Ascending aorta (tissue), 2 donors: ENCODE data around the gene TMEM63B. TPM values are rescaled to one million over a fixed set of nuclear protein-coding genes. Genes with fewer than 3 reads are reported as not detected.

Source experiments
- DNase-seq, 2 donors: peaks; one replicate each; pipeline ENCODE4 v3.0.0-alpha.2; 2019; ENCODE audit warnings: low spot score in 2 of 2
- H3K27ac ChIP-seq, 2 donors: fragments of 200-600 bp; sonication (generic); one replicate each; pipeline ENCODE4 v1.5.1; 2016 to 2017; ENCODE audit warnings: mild to moderate bottlenecking in 1 of 2
- H3K27me3 ChIP-seq: fragments of 200-600 bp; sonication (generic); one replicate; pipeline ENCODE4 v1.5.1; 2017
- H3K36me3 ChIP-seq, 2 donors: fragments of 200-600 bp; sonication (generic); one replicate each; pipeline ENCODE4 v1.5.1; 2016
- H3K4me1 ChIP-seq, 2 donors: fragments of 200-600 bp; sonication (generic); one replicate each; pipeline ENCODE4 v1.5.1; 2016 to 2017; ENCODE audit warnings: mild to moderate bottlenecking in 1 of 2
- H3K4me3 ChIP-seq, 2 donors: fragments of 200-600 bp; sonication (generic); one replicate each; pipeline ENCODE4 v1.5.1; 2016 to 2017; ENCODE audit warnings: mild to moderate bottlenecking in 1 of 2
- H3K9me3 ChIP-seq, 2 donors: fragments of 200-600 bp; sonication (generic); one replicate each; pipeline ENCODE4 v1.5.1; 2016
- intact Hi-C: fragments of 100-400 bp; cut with DNase I; formaldehyde crosslinking; loops from one replicate; pipeline ENCODE4 v1.15.1; 2023
- total RNA-seq: library from RNA; depleted of rRNA; stranded (reverse); fragments of >200 nt; gene quantifications from one replicate; pipeline ENCODE4 v1.1.0, GENCODE V29; 2016
- TF ChIP-seq, protein P1 (sequence below), 3 experiments: fragments of 200-600 bp in 2 of 3; fragments of 450-650 bp in 1 of 3; sonication (generic) in 2 of 3; IDR thresholded peaks; one replicate each; pipeline ENCODE4 v1.5.1; 2016 to 2019; ENCODE audit warnings: antibody characterized with exemption in 3 of 3, mild to moderate bottlenecking in 1 of 3, moderate library complexity in 1 of 3

The TMEM63B gene
- total RNA-seq, 1 donor from 2014 or later, result 9.6 TPM

GRCh38 chr6:44135173-44135758 lies 7.9 kb downstream of the TMEM63B start:
- TF ChIP-seq, protein P1, sequence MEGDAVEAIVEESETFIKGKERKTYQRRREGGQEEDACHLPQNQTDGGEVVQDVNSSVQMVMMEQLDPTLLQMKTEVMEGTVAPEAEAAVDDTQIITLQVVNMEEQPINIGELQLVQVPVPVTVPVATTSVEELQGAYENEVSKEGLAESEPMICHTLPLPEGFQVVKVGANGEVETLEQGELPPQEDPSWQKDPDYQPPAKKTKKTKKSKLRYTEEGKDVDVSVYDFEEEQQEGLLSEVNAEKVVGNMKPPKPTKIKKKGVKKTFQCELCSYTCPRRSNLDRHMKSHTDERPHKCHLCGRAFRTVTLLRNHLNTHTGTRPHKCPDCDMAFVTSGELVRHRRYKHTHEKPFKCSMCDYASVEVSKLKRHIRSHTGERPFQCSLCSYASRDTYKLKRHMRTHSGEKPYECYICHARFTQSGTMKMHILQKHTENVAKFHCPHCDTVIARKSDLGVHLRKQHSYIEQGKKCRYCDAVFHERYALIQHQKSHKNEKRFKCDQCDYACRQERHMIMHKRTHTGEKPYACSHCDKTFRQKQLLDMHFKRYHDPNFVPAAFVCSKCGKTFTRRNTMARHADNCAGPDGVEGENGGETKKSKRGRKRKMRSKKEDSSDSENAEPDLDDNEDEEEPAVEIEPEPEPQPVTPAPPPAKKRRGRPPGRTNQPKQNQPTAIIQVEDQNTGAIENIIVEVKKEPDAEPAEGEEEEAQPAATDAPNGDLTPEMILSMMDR (IDR thresholded peaks at IDR 0.05), result no peak
- Histone ChIP-seq H3K27me3 (no peaks in the 10 kb centered on the region), H3K4me3 (no peak overlapping the region), H3K4me1 (no peaks in the 10 kb centered on the region), H3K9me3 (no peaks in the 10 kb centered on the region), H3K36me3 (peaks cover 37 to 52% of the 10 kb centered on the region in 2 donors), H3K27ac (no peak overlapping the region)
- intact Hi-C loops, result no loop called here
- DNase-seq, result no peak

DNA sequence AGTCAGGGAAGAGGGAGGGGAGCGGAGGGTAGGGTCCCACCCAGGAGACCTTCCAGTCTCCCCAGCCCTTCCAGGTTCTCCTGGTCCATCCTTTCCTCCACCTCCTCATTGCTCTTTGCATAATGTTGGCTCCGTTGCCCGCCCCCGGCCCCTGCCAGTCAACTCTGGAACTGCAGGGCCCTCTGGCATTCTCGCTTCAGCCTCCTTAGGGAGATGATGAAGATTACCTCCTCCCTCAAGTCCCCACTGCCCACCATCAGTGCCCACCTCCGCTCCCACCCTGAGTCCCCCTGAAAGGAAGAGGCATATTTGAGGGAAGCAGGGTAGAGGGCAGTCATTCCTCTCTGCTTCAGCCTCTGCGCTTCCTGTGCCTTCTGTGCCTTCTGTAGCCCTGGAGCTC lies 8.5 kb downstream of the TMEM63B start:
- Histone ChIP-seq H3K27me3 (no peaks in the 10 kb centered on the region), H3K9me3 (no peaks in the 10 kb centered on the region), H3K27ac (no peak overlapping the region), H3K36me3 (peaks cover 43 to 58% of the 10 kb centered on the region in 2 donors), H3K4me1 (no peaks in the 10 kb centered on the region), H3K4me3 (no peak overlapping the region)
- no peak for DNase-seq
- intact Hi-C loops, result no loop called here
- TF ChIP-seq, protein P1 (IDR thresholded peaks at IDR 0.05), result no peak

DNA sequence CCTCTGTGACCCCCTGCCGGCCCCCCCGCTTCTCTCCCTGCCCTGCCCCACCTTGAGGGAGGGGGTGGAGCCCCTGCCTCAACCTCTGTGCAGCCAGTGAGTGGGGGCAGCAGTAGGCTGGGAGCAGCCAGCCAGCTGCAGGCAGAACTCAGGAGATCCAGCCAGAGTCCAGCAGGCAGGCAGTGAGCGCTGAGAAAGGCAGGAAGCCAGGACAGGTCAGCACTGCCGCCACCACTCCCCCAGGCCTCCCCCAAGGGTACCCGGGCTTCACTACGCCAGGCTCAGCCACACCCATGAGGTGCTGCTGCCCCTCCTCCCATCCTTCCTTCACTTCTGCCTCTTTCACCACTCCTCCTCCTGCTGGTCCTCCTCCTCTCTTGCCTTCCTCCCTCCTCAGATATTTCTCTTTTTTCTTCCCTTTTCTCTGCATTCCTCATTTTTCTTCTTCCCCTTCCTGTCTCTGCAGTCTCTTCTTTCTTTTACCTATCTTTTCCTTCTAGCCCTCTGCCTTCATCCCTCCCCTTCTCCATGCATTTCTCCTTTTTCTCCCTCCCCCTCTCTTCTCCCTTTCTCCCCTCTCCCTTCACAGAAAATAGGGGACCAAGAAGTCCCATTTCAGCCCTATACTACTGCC lies 11.5 kb downstream of the TMEM63B start:
- no peaks in the 10 kb centered on the region for H3K27me3 ChIP-seq
- intact Hi-C loops, result no loop called here
- TF ChIP-seq, protein P1 (IDR thresholded peaks at IDR 0.05), result no peak
- H3K9me3 ChIP-seq, result no peaks in the 10 kb centered on the region
- no peak overlapping the region for H3K27ac ChIP-seq
- DNase-seq, result no peak
- no peaks in the 10 kb centered on the region for H3K4me1 ChIP-seq
- peaks cover 59 to 81% of the 10 kb centered on the region in 2 donors for H3K36me3 ChIP-seq
- H3K4me3 ChIP-seq, result no peak overlapping the region

- Histone ChIP-seq H3K36me3 (peaks cover 63 to 86% of the 10 kb centered on the region in 2 donors), H3K9me3 (no peaks in the 10 kb centered on the region), H3K4me1 (no peaks in the 10 kb centered on the region), H3K4me3 (no peak overlapping the region), H3K27me3 (no peaks in the 10 kb centered on the region), H3K27ac (no peak overlapping the region)
- TF ChIP-seq, protein P1 (IDR thresholded peaks at IDR 0.05), result no peak
- intact Hi-C loops, result no loop called here
- no peak for DNase-seq
These were observed 12.0 kb downstream of the TMEM63B start for GRCh38 chr6:44139351-44139743.

DNA sequence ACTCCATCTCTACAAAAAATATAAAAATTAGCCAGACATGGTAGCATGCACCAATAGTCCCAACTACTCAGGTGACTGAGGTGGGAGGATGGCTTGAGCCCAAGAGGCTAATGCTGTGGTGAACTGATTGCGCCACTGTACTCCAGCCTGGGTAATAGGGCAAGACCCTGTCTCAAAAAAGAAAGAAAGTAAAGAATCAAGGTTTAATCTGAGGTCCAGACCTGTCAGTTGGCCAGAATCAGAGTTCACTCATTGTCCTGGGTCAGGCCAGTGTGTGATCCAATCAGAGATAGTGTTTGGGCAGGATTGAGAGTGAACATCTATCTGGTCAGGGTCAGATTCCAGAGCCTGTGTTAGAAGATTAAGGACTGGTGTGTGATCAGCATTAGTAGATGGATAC lies 15.5 kb downstream of the TMEM63B start:
- peaks cover 55 to 83% of the 10 kb centered on the region in 2 donors for H3K36me3 ChIP-seq
- H3K27me3 ChIP-seq, result no peaks in the 10 kb centered on the region
- no peaks in the 10 kb centered on the region for H3K9me3 ChIP-seq
- intact Hi-C loops, result no loop called here
- no peaks in the 10 kb centered on the region for H3K4me1 ChIP-seq
- H3K27ac ChIP-seq, result no peak overlapping the region
- no peak for DNase-seq
- H3K4me3 ChIP-seq, result no peak overlapping the region
- TF ChIP-seq, protein P1 (IDR thresholded peaks at IDR 0.05), result no peak
